H1 (cell line): Measurements from ENCODE around the gene WSCD1. TPM values are rescaled to one million over a fixed set of nuclear protein-coding genes. Genes with fewer than 3 reads are reported as not detected.

Experiments
- CTCF ChIA-PET: fragments of 300-600 bp; sonication (Branson Sonifier 250); formaldehyde crosslinking; loops from one replicate; lab custom pipeline; 2021; ENCODE audit not compliant: partially characterized antibody; lab: Charles Lee
- POLR2A ChIA-PET: fragments of 300-600 bp; sonication (Branson Sonifier 250); formaldehyde crosslinking; loops from one replicate; lab custom pipeline; 2021; ENCODE audit warnings: inconsistent platforms; ENCODE audit not compliant: partially characterized antibody; lab: Charles Lee
- DNase-seq, 2 experiments: peaks; one replicate each; pipeline versions ENCODE4 v3.0.0 to v3.0.0-alpha.2; 2010 to 2022; ENCODE audit warnings: low spot score in 2 of 2, low read depth in 1 of 2, mixed read lengths in 1 of 2
- FAIRE-seq: peaks from 2 replicates; lab custom pipeline; 2011; peaks lifted over from hg19 to GRCh38; lab: Jason Lieb, UNC
- H2AFZ ChIP-seq: 2 replicates; pipeline ENCODE4 v1.8.1; 2012; ENCODE audit warnings: low read length, inconsistent platforms
- H2AK5ac ChIP-seq: 2 replicates; pipeline ENCODE4 v1.6.1; 2013; ENCODE audit warnings: low read depth, low read length
- H2BK120ac ChIP-seq: replicated peaks from 2 replicates; pipeline ENCODE3; 2013; ENCODE audit warnings: low read depth, low read length, inconsistent platforms
- H2BK12ac ChIP-seq: 2 replicates; pipeline ENCODE4 v1.6.1; 2013; ENCODE audit warnings: low read depth, low read length
- H2BK15ac ChIP-seq: 2 replicates; pipeline ENCODE4 v1.6.1; 2013; ENCODE audit warnings: low read length
- H2BK20ac ChIP-seq: 2 replicates; pipeline ENCODE4 v1.6.1; 2013; ENCODE audit warnings: low read length
- H2BK5ac ChIP-seq: 2 replicates; pipeline ENCODE4 v1.6.1; 2013; ENCODE audit warnings: low read depth, low read length
- H3K14ac ChIP-seq: 2 replicates; pipeline ENCODE4 v1.6.1; 2013; ENCODE audit warnings: inconsistent platforms; ENCODE audit not compliant: insufficient read length
- H3K18ac ChIP-seq: 2 replicates; pipeline ENCODE4 v1.6.1; 2013; ENCODE audit warnings: low read length; ENCODE audit errors: extremely low read depth
- H3K23ac ChIP-seq: 2 replicates; pipeline ENCODE4 v1.6.1; 2013; ENCODE audit warnings: inconsistent platforms; ENCODE audit not compliant: insufficient read length
- H3K23me2 ChIP-seq: 2 replicates; pipeline ENCODE4 v1.6.1; 2013; ENCODE audit warnings: low read depth, low read length
- H3K27ac ChIP-seq: 2 replicates; pipeline ENCODE4 v1.6.1; 2011; ENCODE audit warnings: low read depth, low read length, inconsistent platforms
- H3K27me3 ChIP-seq, 4 experiments: replicated peaks in 1 of 4; 1 replicate in 1 of 4; 2 replicates in 3 of 4; pipeline versions ENCODE4 v1.6.1 to v1.8.1; 2011 to 2013; ENCODE audit warnings: low read length in 3 of 4, mild to moderate bottlenecking in 3 of 4, inconsistent platforms in 2 of 4, mixed read lengths in 2 of 4, moderate library complexity in 1 of 4; ENCODE audit not compliant: control insufficient read depth in 3 of 4, insufficient read depth in 3 of 4; ENCODE audit errors: extremely low read depth in 1 of 4
- H3K36me3 ChIP-seq, 4 experiments: 2 replicates each; pipeline versions ENCODE4 v1.6.1 to v1.8.1; 2011 to 2013; ENCODE audit warnings: mild to moderate bottlenecking in 4 of 4, low read length in 3 of 4, moderate library complexity in 2 of 4, control low read depth in 1 of 4, inconsistent platforms in 1 of 4; ENCODE audit not compliant: insufficient read depth in 4 of 4, control insufficient read depth in 2 of 4
- H3K4ac ChIP-seq: replicated peaks from 2 replicates; pipeline ENCODE3; 2013; ENCODE audit warnings: low read length, low read depth, mixed read lengths, inconsistent platforms; ENCODE audit not compliant: insufficient read length
- H3K4me1 ChIP-seq, 4 experiments: replicated peaks in 1 of 4; 1 replicate in 1 of 4; 2 replicates in 3 of 4; pipeline versions ENCODE4 v1.6.1 to v1.8.1; 2011 to 2013; ENCODE audit warnings: low read length in 3 of 4, inconsistent platforms in 2 of 4, mixed read lengths in 1 of 4; ENCODE audit not compliant: insufficient read depth in 4 of 4, control insufficient read depth in 3 of 4
- H3K4me2 ChIP-seq, 2 experiments: 2 replicates each; pipeline versions ENCODE4 v1.6.1 to v1.8.1; 2011 to 2013; ENCODE audit warnings: low read depth in 2 of 2, low read length in 2 of 2, control low read depth in 1 of 2, inconsistent platforms in 1 of 2, mild to moderate bottlenecking in 1 of 2; ENCODE audit not compliant: insufficient read depth in 1 of 2
- H3K4me3 ChIP-seq, 4 experiments: fragments of 200-600, 300-600 bp in 1 of 4; sonication (generic), shearing (Covaris generic), sonication (Bioruptor Twin) in 1 of 4; 2 replicates each; pipeline versions ENCODE4 v1.5.1 to v1.8.1; 2011 to 2016; ENCODE audit warnings: low read length in 4 of 4, low read depth in 3 of 4, control low read depth in 2 of 4, inconsistent platforms in 2 of 4, mild to moderate bottlenecking in 2 of 4, mixed read lengths in 1 of 4, moderate library complexity in 1 of 4; ENCODE audit not compliant: insufficient read depth in 2 of 4; ENCODE audit errors: extremely low read depth in 1 of 4
- H3K56ac ChIP-seq: replicated peaks from 2 replicates; pipeline ENCODE3; 2013; ENCODE audit warnings: low read depth, mild to moderate bottlenecking, mixed read lengths, low read length, inconsistent platforms; ENCODE audit not compliant: insufficient read length
- H3K79me1 ChIP-seq: 2 replicates; pipeline ENCODE4 v1.6.1; 2013; ENCODE audit warnings: low read depth, low read length, control low read depth
- H3K79me2 ChIP-seq, 2 experiments: 2 replicates each; pipeline versions ENCODE4 v1.6.1 to v1.8.1; 2012 to 2013; ENCODE audit warnings: low read length in 2 of 2, mild to moderate bottlenecking in 2 of 2, inconsistent platforms in 1 of 2; ENCODE audit not compliant: insufficient read depth in 2 of 2, control insufficient read depth in 1 of 2
- H3K9ac ChIP-seq, 4 experiments: replicated peaks in 1 of 4; 1 replicate in 1 of 4; 2 replicates in 3 of 4; pipeline versions ENCODE4 v1.6.1 to v1.8.1; 2011 to 2013; ENCODE audit warnings: low read depth in 3 of 4, low read length in 3 of 4, control low read depth in 2 of 4, mild to moderate bottlenecking in 2 of 4, moderate library complexity in 2 of 4, inconsistent platforms in 1 of 4; ENCODE audit errors: extremely low read depth in 1 of 4
- H3K9me3 ChIP-seq, 2 experiments: 2 replicates each; pipeline versions ENCODE4 v1.6.1 to v1.8.1; 2012 to 2013; ENCODE audit warnings: mild to moderate bottlenecking in 2 of 2, moderate library complexity in 2 of 2, control low read depth in 1 of 2, inconsistent platforms in 1 of 2, low read depth in 1 of 2, low read length in 1 of 2, mixed read lengths in 1 of 2; ENCODE audit not compliant: insufficient read depth in 2 of 2
- H4K20me1 ChIP-seq, 2 experiments: replicated peaks in 1 of 2; 2 replicates each; pipeline versions ENCODE3 to v1.8.1; 2011 to 2013; ENCODE audit warnings: inconsistent platforms in 2 of 2, low read length in 2 of 2, mild to moderate bottlenecking in 1 of 2; ENCODE audit not compliant: insufficient read depth in 2 of 2, control insufficient read depth in 1 of 2
- H4K5ac ChIP-seq: 2 replicates; pipeline ENCODE4 v1.6.1; 2013; ENCODE audit warnings: low read length, low read depth, mixed read lengths, inconsistent platforms; ENCODE audit not compliant: insufficient read length
- H4K8ac ChIP-seq: 2 replicates; pipeline ENCODE4 v1.8.0; 2013; ENCODE audit warnings: mild to moderate bottlenecking, moderate library complexity, low read length, inconsistent platforms; ENCODE audit not compliant: insufficient read depth; ENCODE audit errors: extremely low read depth
- H4K91ac ChIP-seq: replicated peaks from 2 replicates; pipeline ENCODE3; 2013; ENCODE audit warnings: low read length, mixed read lengths, inconsistent platforms; ENCODE audit not compliant: insufficient read length
- CREB1 ChIP-seq: IDR thresholded peaks from 2 replicates; pipeline ENCODE4 v1.6.1; 2012; ENCODE audit warnings: inconsistent platforms
- MAX ChIP-seq: IDR thresholded peaks from 2 replicates; pipeline ENCODE4 v1.6.1; 2012; ENCODE audit warnings: inconsistent platforms
- RFX5 ChIP-seq: IDR thresholded peaks from 2 replicates; pipeline ENCODE4 v1.6.1; 2011; ENCODE audit warnings: low read depth, low read length, improper control_type of control experiment, borderline replicate concordance
- WGBS, 2 experiments: shearing (Covaris generic) in 1 of 2; methylation state at CpG; one replicate each; pipeline versions ENCODE4 v1.1.6 to v1.1.7; 2013 to 2015; ENCODE audit warnings: low lambda C conversion rate in 2 of 2, mixed read lengths in 2 of 2, inconsistent platforms in 1 of 2, low coverage in 1 of 2, missing lambda C conversion rate in 1 of 2; ENCODE audit not compliant: insufficient replicate concordance in 2 of 2, insufficient coverage in 1 of 2, insufficient read length in 1 of 2; ENCODE audit errors: extremely low coverage in 1 of 2, missing lambda C conversion rate in 1 of 2; 5-methylcytosine and 5-hydroxymethylcytosine counted together
- polyA plus RNA-seq, 7 experiments: library from polyadenylated mRNA; depleted of rRNA in 3 of 7; stranded (reverse) in 5 of 7; unstranded in 2 of 7; fragments of >200 nt in 5 of 7; fragments of 200-250 nt in 2 of 7; gene quantifications; 1 replicate in 5 of 7; 2 replicates in 1 of 7; 4 replicates in 1 of 7; pipeline versions ENCODE4 v1.2.1 to v1.2.3, GENCODE V29; 2011 to 2013; ENCODE audit warnings: missing spikeins in 2 of 7, mixed read lengths in 2 of 7
- total RNA-seq: library from RNA; stranded (reverse); fragmentation: NEBNext Ultra II Directional; extraction: Animal tissue kit (Norgen Biotek cat#: 25700); gene quantifications from 2 replicates; pipeline ENCODE4 v1.2.1, GENCODE V29; 2021

The WSCD1 gene
- total and polyA plus RNA-seq, 2 of the 8 experiments (the other 6 are each of a cell fraction or from before 2014, with no cell fraction given): 21.9 to 39.0 TPM

GRCh38 chr17:6092903-6093468 lies 22.8 kb downstream of the WSCD1 start:
- WGBS, 2 experiments: 93% methylated on average over 11 of the region's 11 CpGs; no CpG with 5 or more reads in 1 of the 2 experiments
- DNase-seq (no peak), FAIRE-seq (no peak)
- no peak overlapping the region for H2BK5ac ChIP-seq
- H2AFZ ChIP-seq: no peak overlapping the region
- ChIA-PET CTCF (interaction anchor here (1.1 kb wide), 1 partner anchor 511 kb away, joined by 4 read pairs; no protein-coding TSS in a partner anchor), POLR2A (no interaction called here)
- H4K8ac ChIP-seq: no peak overlapping the region
- no peak overlapping the region for H2BK12ac ChIP-seq
- no peak overlapping the region for H3K18ac ChIP-seq
- no peaks in the 10 kb centered on the region for H3K79me2 ChIP-seq
- peaks cover 0 to 12% (median 4%) of the 10 kb centered on the region in 4 experiments; a peak in 6 of 8 replicates for H3K36me3 ChIP-seq
- TF ChIP-seq CREB1 (no peak), RFX5 (no peak), MAX (no peak)
- H3K9ac ChIP-seq: no peak overlapping the region
- H3K23me2 ChIP-seq: no peaks in the 10 kb centered on the region; the same call in 1 of the 2 replicates
- no peaks in the 10 kb centered on the region for H4K20me1 ChIP-seq
- H3K4me3 ChIP-seq: no peak overlapping the region
- no peak overlapping the region for H2BK15ac ChIP-seq
- H2AK5ac ChIP-seq: no peak overlapping the region
- H4K91ac ChIP-seq: no peak overlapping the region
- H3K4me2 ChIP-seq: no peak overlapping the region
- no peaks in the 10 kb centered on the region for H3K9me3 ChIP-seq
- no peak overlapping the region for H3K4ac ChIP-seq
- no peaks in the 10 kb centered on the region for H3K27me3 ChIP-seq
- H3K27ac ChIP-seq: no peak overlapping the region
- H3K79me1 ChIP-seq: no peaks in the 10 kb centered on the region
- H2BK20ac ChIP-seq: no peak overlapping the region
- H4K5ac ChIP-seq: no peak overlapping the region
- no peak overlapping the region for H3K56ac ChIP-seq
- H2BK120ac ChIP-seq: no peak overlapping the region
- H3K23ac ChIP-seq: no peak overlapping the region
- no peak overlapping the region for H3K14ac ChIP-seq
- H3K4me1 ChIP-seq: peaks cover 0 to 2% (median 0%) of the 10 kb centered on the region in 4 experiments; a peak in 1 of 7 replicates
